ENCODE results near the gene SMARCD3.

DNA sequence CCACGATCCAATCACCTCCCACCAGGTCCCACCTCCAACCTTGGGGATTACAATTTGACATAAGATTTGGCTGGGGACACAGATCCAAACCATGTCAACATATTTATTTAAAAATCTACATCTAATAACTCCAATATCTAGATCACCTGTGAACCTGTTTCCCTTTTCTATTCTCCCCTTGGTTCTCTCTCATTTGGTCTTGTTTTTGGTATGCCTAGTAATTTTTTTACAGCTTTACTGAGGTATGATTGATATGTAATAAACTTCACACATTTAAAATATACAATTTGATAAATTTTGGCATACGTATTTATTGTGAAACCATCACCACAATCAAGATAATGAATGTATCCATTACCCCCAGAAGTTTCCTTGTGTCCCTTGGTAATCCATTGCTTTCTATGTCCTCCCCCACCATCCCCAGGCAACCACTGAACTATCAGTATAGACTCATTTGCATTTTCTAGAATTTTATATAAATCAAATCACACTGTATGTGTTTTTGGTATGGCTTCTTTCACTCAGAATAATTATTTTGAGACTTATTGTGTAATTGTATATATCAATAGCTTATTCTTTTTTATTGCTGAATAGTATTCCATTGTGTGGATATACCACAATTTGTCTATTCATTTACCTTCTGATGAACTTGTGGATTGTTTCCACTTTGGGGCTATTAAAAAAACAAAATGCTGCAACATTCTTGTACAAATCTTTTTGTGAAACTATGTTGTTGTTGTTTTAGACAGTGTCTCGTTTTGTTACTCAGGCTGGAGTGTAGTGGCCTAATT is 47.9 kb upstream of the SMARCD3 start:
- no peak for TF ChIP-seq ZFX (IDR thresholded peaks at IDR 0.05; ENCODE audit: borderline replicate concordance)
- TF ChIP-seq, protein P1, sequence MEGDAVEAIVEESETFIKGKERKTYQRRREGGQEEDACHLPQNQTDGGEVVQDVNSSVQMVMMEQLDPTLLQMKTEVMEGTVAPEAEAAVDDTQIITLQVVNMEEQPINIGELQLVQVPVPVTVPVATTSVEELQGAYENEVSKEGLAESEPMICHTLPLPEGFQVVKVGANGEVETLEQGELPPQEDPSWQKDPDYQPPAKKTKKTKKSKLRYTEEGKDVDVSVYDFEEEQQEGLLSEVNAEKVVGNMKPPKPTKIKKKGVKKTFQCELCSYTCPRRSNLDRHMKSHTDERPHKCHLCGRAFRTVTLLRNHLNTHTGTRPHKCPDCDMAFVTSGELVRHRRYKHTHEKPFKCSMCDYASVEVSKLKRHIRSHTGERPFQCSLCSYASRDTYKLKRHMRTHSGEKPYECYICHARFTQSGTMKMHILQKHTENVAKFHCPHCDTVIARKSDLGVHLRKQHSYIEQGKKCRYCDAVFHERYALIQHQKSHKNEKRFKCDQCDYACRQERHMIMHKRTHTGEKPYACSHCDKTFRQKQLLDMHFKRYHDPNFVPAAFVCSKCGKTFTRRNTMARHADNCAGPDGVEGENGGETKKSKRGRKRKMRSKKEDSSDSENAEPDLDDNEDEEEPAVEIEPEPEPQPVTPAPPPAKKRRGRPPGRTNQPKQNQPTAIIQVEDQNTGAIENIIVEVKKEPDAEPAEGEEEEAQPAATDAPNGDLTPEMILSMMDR (IDR thresholded peaks at IDR 0.05), result no peak

All from 22Rv1 (cell line).